Neuronal stem cell (in vitro differentiated cells): ENCODE measurements around the gene CDK17.

ENCODE experiments used
- DNase-seq: peaks from one replicate; pipeline ENCODE4 v3.0.0-alpha.2; 2013; ENCODE audit warnings: low spot score
- H2AFZ ChIP-seq: one replicate; pipeline ENCODE4 v1.6.1; 2013; ENCODE audit warnings: mild to moderate bottlenecking, low read length, inconsistent platforms
- H2AK5ac ChIP-seq: 2 replicates; pipeline ENCODE4 v1.6.1; 2013; ENCODE audit warnings: low read depth, mild to moderate bottlenecking, inconsistent platforms, low read length, moderate library complexity, mixed read lengths
- H2BK120ac ChIP-seq: 2 replicates; pipeline ENCODE4 v1.6.1; 2013; ENCODE audit warnings: low read depth, mild to moderate bottlenecking, inconsistent platforms, low read length, moderate library complexity, mixed read lengths
- H2BK12ac ChIP-seq: one replicate; pipeline ENCODE4 v1.6.1; 2013; ENCODE audit warnings: low read length, inconsistent platforms
- H2BK15ac ChIP-seq: 2 replicates; pipeline ENCODE4 v1.6.1; 2013; ENCODE audit warnings: mild to moderate bottlenecking, low read length, inconsistent platforms, mixed read lengths
- H2BK5ac ChIP-seq: one replicate; pipeline ENCODE4 v1.6.1; 2013; ENCODE audit warnings: inconsistent platforms, mild to moderate bottlenecking, low read length, moderate library complexity
- H3K14ac ChIP-seq: one replicate; pipeline ENCODE4 v1.6.1; 2013; ENCODE audit warnings: low read length, inconsistent platforms
- H3K18ac ChIP-seq: 2 replicates; pipeline ENCODE4 v1.6.1; 2013; ENCODE audit warnings: low read length, inconsistent platforms
- H3K23ac ChIP-seq: 2 replicates; pipeline ENCODE4 v1.6.1; 2013; ENCODE audit warnings: low read depth, mild to moderate bottlenecking, mixed read lengths, low read length, inconsistent platforms; ENCODE audit not compliant: poor library complexity
- H3K27ac ChIP-seq: replicated peaks from 3 replicates; pipeline ENCODE4 v1.5.1; 2013; ENCODE audit warnings: low read length, inconsistent platforms
- H3K27me3 ChIP-seq, 3 experiments: 2 replicates each; pipeline ENCODE4 v1.6.1; 2013; ENCODE audit warnings: low read length in 3 of 3, mild to moderate bottlenecking in 2 of 3, inconsistent platforms in 1 of 3, low read depth in 1 of 3, mixed read lengths in 1 of 3, moderate library complexity in 1 of 3; ENCODE audit not compliant: control insufficient read depth in 3 of 3, insufficient read depth in 3 of 3
- H3K36me3 ChIP-seq, 2 donors: replicated peaks in 1 of 2; 2 replicates each; pipeline ENCODE4 v1.6.1; 2013; ENCODE audit warnings: low read length in 2 of 2; ENCODE audit not compliant: control insufficient read depth in 2 of 2, insufficient read depth in 2 of 2
- H3K4ac ChIP-seq: 2 replicates; pipeline ENCODE4 v1.6.1; 2013; ENCODE audit warnings: inconsistent platforms, mild to moderate bottlenecking, low read length, moderate library complexity
- H3K4me1 ChIP-seq, 2 donors: 1 replicate in 1 of 2; 2 replicates in 1 of 2; pipeline ENCODE4 v1.6.1; 2013; ENCODE audit warnings: low read length in 2 of 2, low read depth in 1 of 2; ENCODE audit not compliant: control insufficient read depth in 2 of 2, insufficient read depth in 1 of 2
- H3K4me2 ChIP-seq: one replicate; pipeline ENCODE4 v1.6.1; 2013; ENCODE audit warnings: mild to moderate bottlenecking, low read length, inconsistent platforms; ENCODE audit not compliant: insufficient read depth, poor library complexity, severe bottlenecking
- H3K4me3 ChIP-seq, 2 donors: 2 replicates each; pipeline ENCODE4 v1.5.1; 2013; ENCODE audit warnings: low read length in 2 of 2, mild to moderate bottlenecking in 2 of 2, inconsistent platforms in 1 of 2, moderate library complexity in 1 of 2
- H3K79me1 ChIP-seq: one replicate; pipeline ENCODE4 v1.6.1; 2013; ENCODE audit warnings: low read depth, mild to moderate bottlenecking, inconsistent platforms, low read length, moderate library complexity
- H3K9ac ChIP-seq: one replicate; pipeline ENCODE4 v1.6.1; 2013; ENCODE audit warnings: mild to moderate bottlenecking, low read depth, low read length, inconsistent platforms; ENCODE audit not compliant: poor library complexity
- H3K9me3 ChIP-seq, 2 donors: replicated peaks in 1 of 2; 2 replicates each; pipeline versions ENCODE3 to v1.6.1; 2013; ENCODE audit warnings: low read length in 2 of 2, mild to moderate bottlenecking in 2 of 2, inconsistent platforms in 1 of 2, low read depth in 1 of 2, mixed read lengths in 1 of 2, moderate library complexity in 1 of 2; ENCODE audit not compliant: control insufficient read depth in 2 of 2, insufficient read depth in 1 of 2
- H4K8ac ChIP-seq: one replicate; pipeline ENCODE4 v1.6.1; 2013; ENCODE audit warnings: low read depth, mild to moderate bottlenecking, inconsistent platforms, low read length, moderate library complexity
- H4K91ac ChIP-seq: one replicate; pipeline ENCODE4 v1.6.1; 2013; ENCODE audit warnings: low read length, low read depth, mild to moderate bottlenecking, inconsistent platforms; ENCODE audit not compliant: poor library complexity
- WGBS, 2 donors: extraction: QIAGEN DNeasy Blood & Tissue Kit; methylation state at CpG; one replicate each; pipeline ENCODE4 v1.1.7; 2013; ENCODE audit warnings: missing lambda C conversion rate in 2 of 2, mixed read lengths in 1 of 2; ENCODE audit not compliant: insufficient read length in 2 of 2, insufficient replicate concordance in 1 of 2; ENCODE audit errors: extremely low coverage in 2 of 2; 5-methylcytosine and 5-hydroxymethylcytosine counted together

The CDK17 gene

DNA sequence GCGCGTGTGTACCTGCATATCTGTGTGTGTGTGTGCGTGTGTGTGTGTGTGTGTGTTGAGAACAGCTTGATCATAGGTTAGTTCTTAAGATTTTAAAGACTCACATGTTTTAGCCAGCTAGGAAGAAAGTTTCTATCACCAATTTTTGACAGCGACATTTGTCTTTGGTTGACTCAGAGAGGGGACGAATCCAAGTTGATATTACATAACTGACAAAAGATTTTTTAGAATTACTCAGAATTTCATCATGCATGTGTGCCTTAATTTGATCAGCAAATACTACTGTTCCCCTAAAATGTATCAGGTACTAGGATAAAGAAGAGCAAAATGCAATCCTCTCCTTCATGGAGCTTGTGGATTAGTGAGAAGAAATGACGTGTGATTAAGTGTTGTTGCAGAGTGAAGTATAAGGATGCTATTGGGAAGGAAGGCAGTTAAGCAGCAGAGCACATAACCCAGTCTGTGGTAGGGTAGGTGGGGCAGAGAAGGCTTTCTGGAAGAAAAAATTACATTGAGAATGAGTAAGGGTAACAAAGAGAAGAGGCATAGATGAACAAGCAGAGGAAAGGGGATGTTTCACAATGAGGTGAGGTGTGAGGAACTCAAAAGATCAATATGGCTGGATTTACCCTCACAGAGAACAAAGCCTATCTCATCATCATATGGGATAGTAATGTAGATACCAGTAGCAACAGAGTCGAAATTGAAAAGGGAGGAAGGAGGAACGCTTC, 128.6 kb downstream of the CDK17 start:
- no peak overlapping the region for H3K4me3 ChIP-seq
- H3K4me1 ChIP-seq, result no peaks in the 10 kb centered on the region
- H3K9ac ChIP-seq, result no peak overlapping the region
- no peak overlapping the region for H3K23ac ChIP-seq
- no peak overlapping the region for H4K8ac ChIP-seq
- no peak for DNase-seq
- no peak overlapping the region for H3K4ac ChIP-seq
- H2AK5ac ChIP-seq, result no peak overlapping the region
- H3K79me1 ChIP-seq, result no peaks in the 10 kb centered on the region
- no peaks in the 10 kb centered on the region for H3K9me3 ChIP-seq
- H2BK15ac ChIP-seq, result no peak overlapping the region
- no peak overlapping the region for H3K27ac ChIP-seq
- no peaks in the 10 kb centered on the region for H3K27me3 ChIP-seq
- no peak overlapping the region for H3K14ac ChIP-seq
- no peak overlapping the region for H3K4me2 ChIP-seq
- no peak overlapping the region for H3K18ac ChIP-seq
- 100% methylated on average over 1 of the region's 8 CpGs; no CpG with 5 or more reads in 1 of the 2 donors for WGBS, 2 donors
- H2AFZ ChIP-seq, result no peak overlapping the region
- no peak overlapping the region for H2BK5ac ChIP-seq
- no peak overlapping the region for H2BK120ac ChIP-seq
- H2BK12ac ChIP-seq, result no peak overlapping the region
- H3K36me3 ChIP-seq, result peaks cover 0 to 55% of the 10 kb centered on the region in 2 donors
- H4K91ac ChIP-seq, result no peak overlapping the region

DNA sequence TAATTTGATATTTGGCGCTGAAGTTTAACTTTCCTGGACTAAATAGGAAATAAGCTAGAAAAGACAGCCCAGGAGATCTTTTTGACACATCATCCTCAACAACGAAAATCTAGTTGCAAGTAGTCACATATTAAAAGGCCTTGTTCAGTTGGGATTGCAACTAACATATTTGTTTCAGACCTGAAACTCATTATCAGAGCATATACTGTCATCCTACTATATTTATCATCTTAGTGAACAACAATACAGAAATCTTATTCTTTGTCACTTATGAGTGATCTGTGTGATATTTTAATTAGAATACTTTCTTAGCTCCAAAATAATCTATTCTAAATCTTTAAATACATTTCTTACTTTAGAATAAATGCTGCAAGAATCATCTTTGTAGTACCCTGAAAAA, 134.0 kb downstream of the CDK17 start:
- WGBS, 2 donors, result no CpG with 5 or more reads among the region's 2 CpGs
- no peak overlapping the region for H3K4ac ChIP-seq
- DNase-seq, result no peak
- no peak overlapping the region for H2BK12ac ChIP-seq
- H3K18ac ChIP-seq, result no peak overlapping the region
- H3K27me3 ChIP-seq, result no peaks in the 10 kb centered on the region
- no peak overlapping the region for H2BK15ac ChIP-seq
- no peak overlapping the region for H3K23ac ChIP-seq
- H2AK5ac ChIP-seq, result no peak overlapping the region
- no peak overlapping the region for H4K91ac ChIP-seq
- no peaks in the 10 kb centered on the region for H3K4me1 ChIP-seq
- H4K8ac ChIP-seq, result no peak overlapping the region
- H3K36me3 ChIP-seq, result peaks cover 0 to 80% of the 10 kb centered on the region in 2 donors
- no peak overlapping the region for H3K4me3 ChIP-seq
- no peak overlapping the region for H3K9ac ChIP-seq
- no peaks in the 10 kb centered on the region for H3K9me3 ChIP-seq
- no peak overlapping the region for H2AFZ ChIP-seq
- H3K27ac ChIP-seq, result no peak overlapping the region
- H2BK5ac ChIP-seq, result no peak overlapping the region
- no peak overlapping the region for H3K14ac ChIP-seq
- no peak overlapping the region for H2BK120ac ChIP-seq
- H3K4me2 ChIP-seq, result no peak overlapping the region
- no peaks in the 10 kb centered on the region for H3K79me1 ChIP-seq

DNA sequence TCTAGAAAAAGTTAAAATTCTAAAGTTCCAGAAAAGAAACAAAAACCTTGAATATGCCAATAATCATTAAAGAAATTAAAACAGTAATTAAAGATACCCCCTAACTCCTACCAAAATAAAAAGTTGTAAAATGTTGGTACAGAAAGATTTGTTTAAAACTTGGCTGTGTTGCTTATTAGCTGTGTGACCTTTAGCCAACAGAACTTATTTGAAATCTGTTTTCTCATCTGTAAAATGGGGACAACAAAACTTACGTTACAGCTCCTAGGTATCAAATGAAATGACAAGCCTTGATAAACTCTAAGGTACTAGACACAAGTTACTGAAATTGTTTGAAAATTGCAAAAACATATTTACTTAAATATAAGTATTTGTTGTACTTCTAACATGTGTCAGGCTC, 134.4 kb downstream of the CDK17 start:
- Histone ChIP-seq H4K91ac (no peak overlapping the region), H3K9ac (no peak overlapping the region), H2AK5ac (no peak overlapping the region), H3K18ac (no peak overlapping the region), H3K4me3 (no peak overlapping the region), H3K9me3 (no peaks in the 10 kb centered on the region), H2BK12ac (no peak overlapping the region), H3K14ac (no peak overlapping the region), H3K27me3 (no peaks in the 10 kb centered on the region), H3K36me3 (peaks cover 0 to 80% of the 10 kb centered on the region in 2 donors), H2BK15ac (no peak overlapping the region), H2BK5ac (no peak overlapping the region), H3K4me1 (no peaks in the 10 kb centered on the region), H2BK120ac (no peak overlapping the region), H3K4me2 (no peak overlapping the region), H3K4ac (no peak overlapping the region), H3K27ac (no peak overlapping the region), H4K8ac (no peak overlapping the region), H3K23ac (no peak overlapping the region), H2AFZ (no peak overlapping the region), H3K79me1 (no peaks in the 10 kb centered on the region)
- WGBS, 2 donors, result no CpG with 5 or more reads among the region's 1 CpG
- no peak for DNase-seq

DNA sequence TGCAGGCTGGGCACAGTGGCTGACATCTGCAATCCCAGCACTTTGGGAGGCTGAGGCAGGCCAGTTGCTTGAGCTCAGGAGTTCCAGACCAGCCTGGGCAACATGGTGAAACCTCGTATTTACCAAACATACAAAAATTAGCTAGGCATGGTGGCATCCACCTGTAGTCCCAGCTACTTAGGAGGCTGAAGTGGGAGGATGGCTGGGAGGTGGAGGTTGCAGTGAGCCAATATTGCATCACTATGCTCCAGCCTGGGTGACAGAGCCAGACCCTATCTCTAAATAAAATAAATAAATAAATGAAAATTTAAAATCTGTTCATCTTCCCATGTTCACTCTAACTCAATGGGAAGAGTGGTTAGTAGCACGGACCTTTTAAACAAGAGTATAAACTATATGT, 134.8 kb downstream of the CDK17 start:
- no peak overlapping the region for H4K8ac ChIP-seq
- H3K9ac ChIP-seq, result no peak overlapping the region
- H2BK12ac ChIP-seq, result no peak overlapping the region
- H2AFZ ChIP-seq, result no peak overlapping the region
- no peak overlapping the region for H2AK5ac ChIP-seq
- no peaks in the 10 kb centered on the region for H3K9me3 ChIP-seq
- no peak overlapping the region for H2BK15ac ChIP-seq
- no peaks in the 10 kb centered on the region for H3K27me3 ChIP-seq
- H2BK120ac ChIP-seq, result no peak overlapping the region
- H3K36me3 ChIP-seq, result peaks cover 0 to 83% of the 10 kb centered on the region in 2 donors
- no peak overlapping the region for H4K91ac ChIP-seq
- no peaks in the 10 kb centered on the region for H3K79me1 ChIP-seq
- no peak overlapping the region for H3K4me3 ChIP-seq
- H3K4me2 ChIP-seq, result no peak overlapping the region
- H2BK5ac ChIP-seq, result no peak overlapping the region
- H3K4ac ChIP-seq, result no peak overlapping the region
- no peaks in the 10 kb centered on the region for H3K4me1 ChIP-seq
- H3K14ac ChIP-seq, result no peak overlapping the region
- no CpG with 5 or more reads among the region's 2 CpGs for WGBS, 2 donors
- no peak overlapping the region for H3K23ac ChIP-seq
- no peak overlapping the region for H3K27ac ChIP-seq
- no peak overlapping the region for H3K18ac ChIP-seq
- DNase-seq, result no peak
